ENCODE data around the gene MEAK7.

The MEAK7 gene

DNA sequence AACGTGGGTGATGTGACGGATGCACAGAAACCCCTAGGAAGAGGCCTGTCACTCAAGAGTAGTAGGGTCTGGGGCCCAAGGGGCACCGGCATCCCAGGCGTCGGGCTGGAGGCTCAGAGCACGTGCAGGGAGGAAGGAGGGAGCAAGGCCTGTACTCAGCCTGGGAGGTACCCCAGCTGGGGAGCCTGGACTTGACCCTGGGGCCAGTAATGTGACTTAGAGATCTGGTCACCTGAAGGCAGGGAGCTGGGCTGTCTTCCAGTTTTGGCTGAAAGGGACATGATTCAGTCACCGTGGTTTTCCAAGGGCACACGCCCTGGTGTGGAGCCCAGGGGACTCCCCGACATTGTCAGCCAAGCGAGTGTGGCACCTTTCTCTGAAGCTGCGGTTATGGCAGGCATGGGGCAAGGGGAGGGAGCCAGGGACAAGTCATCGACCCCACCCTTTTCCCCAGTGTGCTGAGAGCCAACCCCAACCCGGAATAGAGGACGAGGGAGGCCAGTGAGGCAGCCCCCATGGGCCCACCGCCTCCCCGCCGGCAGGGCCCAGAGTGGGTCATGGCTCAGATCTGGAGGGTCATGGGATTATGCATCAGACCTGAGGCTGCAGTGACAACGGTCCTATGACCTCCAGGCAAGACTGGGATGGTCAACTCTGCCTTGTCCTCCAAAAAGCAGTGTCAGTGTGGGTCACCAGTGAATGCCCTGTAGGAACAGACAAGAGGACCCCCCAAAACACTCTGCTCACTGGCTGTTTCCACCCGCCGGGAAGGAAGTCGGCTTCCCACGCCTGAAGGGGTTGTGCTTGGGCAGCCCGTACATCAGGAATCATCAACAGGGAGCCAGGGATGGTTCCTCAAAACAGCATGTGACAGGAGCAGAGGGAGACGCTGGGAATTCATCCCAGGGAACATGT lies 41.9 kb downstream of the MEAK7 start:
- DNase-seq, result no peak

- no peak for DNase-seq
Measured at GRCh38 chr16:84461413-84462295, 42.8 kb downstream of the MEAK7 start.

GRCh38 chr16:84461029-84461412 lies 43.4 kb downstream of the MEAK7 start:
- DNase-seq, result no peak

- no peak for DNase-seq
Measured at GRCh38 chr16:84460406-84461028, 43.9 kb downstream of the MEAK7 start.

GRCh38 chr16:84459941-84460405 lies 44.5 kb downstream of the MEAK7 start:
- DNase-seq, result peak; percentile 77

DNA sequence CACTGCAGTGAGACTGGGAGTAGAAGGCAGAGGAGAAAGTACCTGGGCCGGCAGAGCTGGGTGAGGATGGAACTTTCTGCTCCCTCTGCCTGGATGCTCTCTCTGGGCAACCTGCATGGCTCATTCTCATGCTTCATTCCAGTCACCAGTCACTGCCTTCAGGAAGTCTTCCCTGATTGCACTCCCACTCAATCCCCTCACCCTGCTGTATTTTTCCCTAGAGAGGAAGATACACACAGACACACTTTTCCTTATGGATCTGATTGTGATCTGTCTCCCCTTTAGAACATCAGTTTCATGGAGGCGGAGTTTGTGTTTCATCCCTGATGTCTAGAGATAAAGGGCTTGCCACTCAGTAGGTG lies 44.9 kb downstream of the MEAK7 start:
- DNase-seq, result no peak

DNA sequence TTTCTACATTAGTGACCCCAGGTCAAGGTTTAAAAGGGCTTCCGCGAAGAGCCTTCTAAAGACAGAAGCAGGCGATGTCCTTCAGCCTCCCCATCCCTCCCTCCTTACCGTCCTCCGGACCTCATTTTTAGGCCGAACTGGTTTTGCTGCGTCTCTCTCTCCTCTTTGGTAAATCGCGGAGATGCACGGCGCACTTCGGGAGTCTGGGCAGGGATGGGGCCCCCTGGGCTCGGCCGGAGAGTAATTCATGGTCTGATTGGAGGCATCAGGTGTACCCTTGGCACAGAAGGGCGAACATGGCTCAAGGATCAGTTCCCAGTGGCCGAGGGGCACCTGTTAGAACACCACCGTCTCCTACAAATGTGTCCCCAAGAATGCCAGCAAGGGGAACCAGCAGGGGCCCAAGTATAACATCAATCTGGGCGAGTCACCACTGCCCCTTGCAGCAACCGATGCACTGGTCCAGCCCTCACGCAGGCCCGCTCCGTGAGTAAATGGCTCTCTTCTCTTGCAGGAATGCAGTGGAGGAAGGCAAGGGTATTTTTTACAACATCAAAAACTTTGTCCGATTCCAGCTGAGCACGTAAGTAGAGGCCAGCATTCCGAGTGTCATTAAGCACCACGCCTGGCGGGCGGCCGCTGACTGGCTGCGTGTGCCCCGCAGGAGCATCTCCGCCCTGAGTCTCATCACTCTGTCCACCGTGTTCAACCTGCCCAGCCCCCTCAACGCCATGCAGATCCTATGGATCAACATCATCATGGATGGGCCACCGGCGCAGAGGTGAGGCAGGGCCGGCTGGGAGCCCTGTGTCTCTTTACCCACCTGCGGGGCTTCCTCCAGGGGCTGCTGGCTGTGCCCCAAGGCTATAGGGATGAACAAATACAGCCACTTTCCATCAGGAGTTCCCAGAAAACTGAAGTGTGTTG lies 45.6 kb downstream of the MEAK7 start:
- no peak for DNase-seq

DNA sequence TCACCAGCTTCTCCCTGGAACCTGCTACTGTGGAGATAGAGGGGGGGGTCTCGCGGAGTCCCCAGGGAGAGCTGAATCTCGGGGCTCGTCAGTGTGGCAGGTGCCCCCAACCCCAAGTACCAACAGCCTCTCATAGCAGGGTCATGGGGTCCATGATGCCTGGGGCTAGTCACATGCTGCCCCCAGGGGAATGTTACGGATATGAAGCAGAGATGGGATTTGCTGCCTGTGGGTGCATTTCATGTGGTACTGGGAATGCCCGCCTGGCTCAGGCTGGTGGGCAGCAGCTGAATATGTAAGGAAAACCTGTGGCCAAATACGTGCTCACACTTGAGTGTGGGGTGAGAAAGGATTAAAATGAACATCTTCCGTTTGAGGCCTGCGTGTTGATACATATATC lies 49.4 kb downstream of the MEAK7 start:
- no peak for DNase-seq

All from NCI-H2171 treated with DMSO at 0.1 percent for 48 hours (cell line).